Transverse colon (tissue), 3 donors: ENCODE results near the gene HMCN2.

ENCODE experiments used
- CTCF ChIP-seq, 5 experiments: fragments of 200-600 bp in 3 of 5; fragments of 450-650 bp in 2 of 5; sonication (generic) in 3 of 5; IDR thresholded peaks; 1 replicate in 2 of 5; 2 replicates in 3 of 5; pipeline ENCODE4 v1.5.1; 2016 to 2017; ENCODE audit warnings: antibody characterized with exemption in 5 of 5, inconsistent platforms in 3 of 5, mild to moderate bottlenecking in 2 of 5, moderate library complexity in 1 of 5
- EP300 ChIP-seq: sonication (generic); formaldehyde crosslinking; IDR thresholded peaks from one replicate; pipeline ENCODE4 v1.6.1; 2017; ENCODE audit warnings: antibody characterized with exemption, low read depth
- POLR2A ChIP-seq: fragments of 450-650 bp; IDR thresholded peaks from one replicate; pipeline ENCODE4 v1.6.1; 2016; ENCODE audit warnings: antibody characterized with exemption, mild to moderate bottlenecking, moderate library complexity

GRCh38 chr9:130429831-130430230, 164.3 kb downstream of the HMCN2 start:
- TF ChIP-seq CTCF (IDR thresholded peaks at IDR 0.05) (no peak), POLR2A (no peak), EP300 (no peak)
